GM18508 (cell line): ENCODE measurements around the gene TRAFD1.

Experiments
- ATAC-seq: cut with Tn5 transposase; IDR thresholded peaks from one replicate; pipeline ENCODE4 v1.9.1; 2021; ENCODE audit warnings: moderate number of reproducible peaks; ENCODE audit not compliant: insufficient read depth, unreplicated experiment

The TRAFD1 gene

GRCh38 chr12:112115259-112116045 lies 9.9 kb upstream of the TRAFD1 start:
- no peak for ATAC-seq

GRCh38 chr12:112116232-112117060 lies 8.9 kb upstream of the TRAFD1 start:
- ATAC-seq, result no peak

- ATAC-seq, result no peak
These were observed 7.7 kb upstream of the TRAFD1 start for GRCh38 chr12:112117685-112118084.

GRCh38 chr12:112121780-112122565 lies 3.4 kb upstream of the TRAFD1 start:
- ATAC-seq, result no peak

GRCh38 chr12:112122823-112123690 lies 2.3 kb upstream of the TRAFD1 start:
- ATAC-seq, result no peak

GRCh38 chr12:112124918-112125249 lies 476 bp upstream of the TRAFD1 start:
- no peak for ATAC-seq

- no peak for ATAC-seq
These were observed 659 bp downstream of the TRAFD1 start for GRCh38 chr12:112126000-112126438.

GRCh38 chr12:112126911-112127310 lies 1.6 kb downstream of the TRAFD1 start:
- ATAC-seq, result no peak

- ATAC-seq, result no peak
These were observed 5.2 kb downstream of the TRAFD1 start for GRCh38 chr12:112130441-112130998.

GRCh38 chr12:112131686-112132085 lies 6.3 kb downstream of the TRAFD1 start:
- ATAC-seq, result no peak

GRCh38 chr12:112133418-112133817 lies 8.1 kb downstream of the TRAFD1 start:
- no peak for ATAC-seq

- no peak for ATAC-seq
These were observed 9.4 kb downstream of the TRAFD1 start for GRCh38 chr12:112134731-112135130.

GRCh38 chr12:112140728-112141127 lies 15.4 kb downstream of the TRAFD1 start:
- no peak for ATAC-seq

- ATAC-seq, result no peak
These were observed 20.8 kb downstream of the TRAFD1 start for GRCh38 chr12:112146123-112146522.

- no peak for ATAC-seq
These were observed 22.7 kb downstream of the TRAFD1 start for GRCh38 chr12:112148031-112148513.

- no peak for ATAC-seq
These were observed 24.2 kb downstream of the TRAFD1 start for GRCh38 chr12:112149596-112149995.

- no peak for ATAC-seq
These were observed 26.6 kb downstream of the TRAFD1 start for GRCh38 chr12:112151766-112152541.

- no peak for ATAC-seq
These were observed 28.0 kb downstream of the TRAFD1 start for GRCh38 chr12:112153181-112153892.
